NCI-H1436 (cell line): ENCODE measurements around the gene GALNT14.

Experiments
- DNase-seq: peaks from one replicate; lab custom pipeline; 2025; lab: John Stamatoyannopoulos, UW

GALNT14 gene

DNA sequence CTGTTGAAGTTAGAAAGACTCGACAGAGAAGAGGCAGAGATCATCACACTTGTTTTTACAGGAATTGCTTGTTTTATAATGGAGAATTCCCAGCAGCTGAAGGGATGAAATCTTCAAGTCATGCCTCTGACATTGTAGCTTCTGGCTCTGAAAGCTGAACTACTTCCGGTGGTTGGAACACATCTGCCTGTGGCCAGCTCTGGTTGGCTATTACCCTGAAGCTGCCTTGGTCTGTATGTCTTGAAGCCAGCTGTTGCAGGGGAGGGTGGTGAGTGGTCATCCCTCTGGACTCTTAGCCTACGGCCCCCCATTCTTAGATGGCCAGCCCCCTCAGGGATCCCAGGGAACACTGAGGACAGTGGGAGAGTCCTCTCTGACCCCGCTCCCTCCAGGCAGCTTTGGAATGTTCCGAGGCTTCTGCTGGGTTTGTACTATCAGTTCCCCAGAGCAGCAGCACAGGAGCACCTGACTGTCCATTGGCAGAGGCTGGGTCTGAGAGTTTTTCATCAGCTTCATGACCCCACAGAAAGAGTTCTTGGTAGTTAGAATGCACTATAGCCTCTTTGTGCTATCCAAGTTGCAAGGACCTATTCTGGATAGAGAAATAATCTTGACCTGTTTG, 243.6 kb downstream of the GALNT14 start:
- no peak for DNase-seq

DNA sequence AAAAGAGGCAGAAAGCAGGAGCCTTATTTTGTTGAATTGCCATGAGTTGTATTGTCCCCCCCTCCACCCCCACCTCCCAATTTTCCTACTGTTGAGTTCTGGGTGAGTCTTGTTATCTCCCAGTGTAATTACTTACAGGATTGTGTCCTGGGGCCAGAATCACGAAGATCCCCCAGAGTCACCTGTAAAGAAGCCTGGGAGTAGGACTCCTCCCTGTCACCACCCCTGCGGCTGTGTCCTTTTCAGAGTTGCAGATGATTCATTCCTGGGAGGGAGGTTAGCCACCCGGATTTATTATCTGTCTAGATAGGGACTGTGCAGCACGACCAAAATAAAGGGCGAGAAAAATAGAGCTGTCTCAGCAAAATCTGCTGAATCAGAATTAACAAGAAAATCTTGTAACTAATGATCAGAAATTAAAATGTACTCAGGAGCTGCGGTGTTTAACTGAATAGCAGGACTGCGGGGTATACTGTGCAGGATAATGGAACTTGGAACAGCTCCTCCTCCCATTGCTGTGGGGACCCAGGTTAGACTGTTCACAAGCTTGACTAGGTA, 249.3 kb downstream of the GALNT14 start:
- DNase-seq, result no peak

DNA sequence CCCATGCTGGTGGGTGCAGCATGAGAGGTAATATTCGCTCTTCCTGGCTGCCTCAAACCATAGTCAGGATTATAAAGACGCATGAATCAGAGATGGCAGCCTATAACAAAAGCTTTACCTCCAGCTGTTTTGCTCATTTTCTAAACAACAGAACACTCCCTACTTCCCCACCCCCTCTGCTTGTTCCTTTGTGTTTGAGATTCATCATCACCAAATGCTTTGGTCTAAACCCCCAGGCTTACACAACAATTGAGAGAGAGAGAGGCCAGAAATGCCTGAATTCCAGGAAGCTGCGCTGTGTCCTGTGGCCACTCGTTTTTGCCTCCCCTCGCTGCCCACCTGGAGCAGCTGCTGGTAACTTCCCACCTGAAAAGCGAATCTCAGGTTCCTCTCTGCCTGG, 252.2 kb downstream of the GALNT14 start:
- DNase-seq, result no peak

DNA sequence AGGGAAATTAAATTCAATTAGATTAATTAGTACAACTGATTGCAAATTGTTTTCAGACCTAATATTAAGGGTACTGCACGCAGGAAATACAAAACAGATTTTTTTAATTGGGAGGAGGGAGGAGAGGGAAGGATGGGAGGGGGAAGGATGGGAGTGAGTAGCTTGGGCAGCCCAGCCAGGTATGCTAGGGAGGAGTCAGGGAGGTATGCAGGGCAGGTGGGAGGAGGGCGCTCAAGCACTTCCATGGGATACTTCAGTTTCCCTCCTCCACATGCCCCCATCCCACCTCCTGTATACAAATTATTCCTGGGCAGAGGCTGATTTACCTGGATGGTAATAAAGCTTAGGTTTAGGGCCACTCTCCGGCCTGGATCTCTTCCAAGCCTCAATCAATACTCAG, 254.4 kb downstream of the GALNT14 start:
- no peak for DNase-seq

DNA sequence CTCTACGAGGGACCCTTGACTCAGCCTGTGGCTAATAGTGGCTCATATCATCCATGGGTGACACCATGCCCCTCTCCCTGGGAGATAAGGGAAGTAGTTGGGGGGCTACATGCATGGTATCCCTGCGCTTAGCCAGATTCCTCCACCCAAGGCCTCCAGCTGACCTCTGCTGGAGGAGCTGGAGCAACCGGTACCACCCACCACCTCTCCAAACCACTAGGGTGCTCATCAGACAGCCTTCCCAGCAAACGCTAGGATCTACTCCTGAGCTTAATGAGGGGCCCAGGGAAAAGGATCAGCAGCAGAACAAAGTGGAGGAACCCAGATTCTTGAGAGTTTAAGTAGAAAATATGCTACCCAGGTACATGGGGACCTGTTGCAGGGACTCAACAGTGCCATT, 255.1 kb downstream of the GALNT14 start:
- no peak for DNase-seq

DNA sequence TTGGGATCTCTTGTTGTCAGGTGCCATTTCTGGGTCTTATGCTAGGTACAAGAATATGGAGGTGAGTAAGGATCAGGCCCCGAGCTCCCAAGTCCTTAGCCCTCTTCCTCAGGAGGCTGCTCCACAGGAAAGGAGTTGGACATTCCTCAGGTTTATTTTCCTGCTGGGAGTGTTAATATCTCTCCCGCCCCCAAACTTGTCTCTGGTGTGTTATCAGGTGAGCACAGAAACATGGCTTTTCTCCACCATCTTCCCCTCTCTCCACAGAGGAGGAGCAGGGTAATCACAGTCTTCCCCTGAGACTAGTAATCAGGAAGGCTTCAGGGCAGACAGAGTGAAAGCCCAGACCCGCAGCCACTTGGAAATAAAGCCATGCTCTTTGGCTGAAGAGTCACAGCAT, 257.7 kb downstream of the GALNT14 start:
- DNase-seq, result no peak

DNA sequence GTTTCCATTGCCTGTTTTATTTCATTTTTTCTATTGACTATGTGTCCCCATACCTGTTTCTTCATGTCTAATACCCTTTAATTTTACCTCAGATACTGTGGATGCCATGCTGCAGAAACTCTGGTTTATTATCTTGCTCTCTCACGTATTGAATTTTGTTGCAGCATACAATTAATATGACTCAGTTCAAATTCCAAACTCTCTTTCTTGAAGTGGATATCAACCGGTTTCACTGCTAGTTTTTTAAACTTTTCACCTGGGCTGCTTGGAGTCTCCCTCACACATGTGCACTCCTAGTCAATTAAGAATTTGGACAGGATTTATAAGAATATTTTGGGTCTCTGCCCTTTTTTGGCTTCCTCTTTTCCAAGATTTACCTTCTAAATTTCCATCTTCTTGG, 260.4 kb downstream of the GALNT14 start:
- DNase-seq, result no peak

DNA sequence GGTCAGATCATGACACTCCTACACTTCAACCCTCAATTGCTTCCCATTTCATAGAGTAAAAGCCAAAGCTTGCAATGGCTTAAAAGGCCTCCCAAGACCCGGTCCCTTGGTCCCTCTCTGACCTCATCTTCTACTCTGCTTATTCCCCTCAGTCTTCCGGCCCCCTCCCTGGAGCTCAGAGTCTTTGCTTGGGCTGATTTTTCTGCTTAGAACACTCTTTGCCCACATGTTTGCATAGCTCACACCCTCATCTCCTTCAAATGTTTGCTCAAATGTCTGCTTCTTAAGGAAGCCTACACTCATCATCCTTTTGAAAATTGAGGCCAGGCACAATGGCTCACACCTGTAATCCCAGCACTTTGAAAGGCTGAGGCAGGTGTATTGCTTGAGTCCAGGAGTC, 265.4 kb downstream of the GALNT14 start:
- no peak for DNase-seq

DNA sequence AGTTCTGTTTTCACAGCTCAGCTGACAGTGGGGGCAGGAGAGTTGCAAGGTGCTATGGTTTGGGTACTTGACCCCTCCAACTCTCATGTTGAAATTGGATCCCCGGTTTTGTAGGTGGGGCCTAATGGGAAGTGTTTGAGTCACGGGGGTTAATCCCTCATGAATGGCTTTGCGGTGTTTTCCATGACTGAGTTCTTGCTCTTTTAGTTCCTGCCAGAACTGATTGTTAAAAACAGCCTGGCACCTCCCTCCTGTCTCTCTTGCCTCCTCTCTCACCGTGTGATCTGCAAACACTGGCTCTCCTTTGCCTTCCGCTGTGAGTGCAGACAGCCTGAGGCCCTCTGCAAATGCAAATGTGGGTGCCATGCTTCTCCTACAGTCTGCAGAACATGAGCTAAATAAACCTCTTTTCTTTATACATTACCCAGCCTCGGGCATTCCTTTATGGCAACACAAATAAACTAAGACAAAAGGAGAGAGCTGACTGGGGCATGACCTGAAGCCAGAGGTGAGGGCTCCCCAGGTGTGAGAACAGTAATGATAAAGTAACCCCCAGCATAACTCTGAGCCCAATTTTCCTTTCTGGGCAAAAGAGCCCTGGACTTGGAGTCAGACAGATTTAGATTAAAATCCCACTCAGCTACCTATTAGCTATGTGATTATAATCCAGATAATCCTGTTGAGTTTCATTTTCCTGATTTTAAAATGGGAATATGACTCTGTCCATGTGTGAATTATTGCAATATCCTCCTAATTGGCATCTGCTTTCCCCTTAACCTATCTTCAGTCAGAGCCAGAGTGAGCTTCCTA, 266.1 kb downstream of the GALNT14 start:
- DNase-seq, result no peak

DNA sequence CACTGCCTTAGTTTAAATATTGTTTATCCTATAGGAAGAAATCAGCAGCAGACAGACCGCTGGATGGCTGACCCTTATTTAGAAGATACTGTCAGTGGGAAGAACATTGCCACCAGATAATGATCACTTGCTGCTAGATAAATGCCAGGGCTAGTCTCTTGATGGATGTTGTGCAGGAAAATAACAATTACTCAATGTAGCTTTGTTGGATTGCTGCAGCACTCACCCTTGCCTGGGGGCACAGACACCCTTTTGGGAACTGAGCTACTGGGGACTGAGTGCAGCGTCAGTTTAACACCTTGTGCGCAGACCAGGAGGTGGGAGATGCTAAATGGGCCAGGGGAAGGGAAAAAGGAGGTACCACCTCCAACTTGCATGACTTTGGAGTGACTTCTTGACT, 266.8 kb downstream of the GALNT14 start:
- DNase-seq, result no peak

DNA sequence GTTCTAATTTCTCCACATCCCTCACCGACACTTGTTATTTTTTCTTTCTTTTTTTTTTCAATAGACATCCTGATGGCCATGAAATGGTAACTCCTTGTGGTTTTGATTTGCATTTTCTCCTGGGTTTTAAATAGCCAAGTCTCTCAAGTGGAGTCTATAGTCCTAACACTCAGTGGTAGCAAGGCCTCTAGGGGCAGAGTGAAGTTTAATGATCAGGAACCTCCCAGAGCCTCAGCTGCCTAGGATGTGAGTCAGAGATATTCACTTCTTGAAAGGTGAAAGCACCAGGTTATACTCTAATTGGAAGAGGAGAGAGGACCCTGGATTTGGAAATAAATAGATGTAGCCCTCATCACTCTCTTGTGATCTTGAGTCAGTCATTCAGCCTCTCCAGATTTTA, 268.3 kb downstream of the GALNT14 start:
- DNase-seq, result no peak

DNA sequence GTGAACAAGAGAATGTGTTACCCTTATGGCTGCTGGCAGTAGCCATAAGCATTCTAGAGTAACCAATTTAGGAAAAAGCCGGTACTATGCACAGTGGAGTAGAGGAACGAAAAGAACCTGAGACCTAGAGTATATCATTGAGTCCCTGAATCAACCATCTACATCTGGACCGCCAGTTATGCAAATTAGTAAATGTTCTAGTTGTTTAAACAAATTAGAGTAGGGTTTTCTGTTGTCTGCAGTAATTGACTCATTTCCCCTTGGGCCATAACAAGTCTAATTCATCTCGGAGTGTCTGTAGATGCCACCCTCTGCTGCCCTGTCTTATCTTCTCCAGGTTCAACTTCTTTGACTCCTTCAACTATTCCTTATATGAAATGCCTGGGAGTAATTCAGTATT, 270.9 kb downstream of the GALNT14 start:
- DNase-seq, result no peak

DNA sequence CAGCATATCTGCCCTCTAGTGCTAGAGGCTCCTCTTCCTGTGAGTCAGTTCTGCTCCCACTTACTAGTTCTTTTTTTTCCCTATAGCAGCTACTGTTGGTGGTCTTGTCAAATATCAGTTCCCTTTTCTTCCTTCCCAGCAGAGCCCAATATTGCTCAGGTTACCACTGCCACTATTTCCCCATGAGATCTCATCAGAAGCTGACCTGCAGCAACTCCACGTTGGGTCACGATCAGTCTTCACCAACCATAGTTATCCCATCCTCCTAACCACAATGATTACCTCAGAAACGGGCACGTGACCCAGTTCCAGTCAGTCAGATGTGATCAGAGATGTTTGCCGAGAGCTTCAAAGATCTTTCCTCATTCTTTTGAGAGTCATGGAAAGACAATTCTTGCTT, 271.3 kb downstream of the GALNT14 start:
- DNase-seq, result no peak

DNA sequence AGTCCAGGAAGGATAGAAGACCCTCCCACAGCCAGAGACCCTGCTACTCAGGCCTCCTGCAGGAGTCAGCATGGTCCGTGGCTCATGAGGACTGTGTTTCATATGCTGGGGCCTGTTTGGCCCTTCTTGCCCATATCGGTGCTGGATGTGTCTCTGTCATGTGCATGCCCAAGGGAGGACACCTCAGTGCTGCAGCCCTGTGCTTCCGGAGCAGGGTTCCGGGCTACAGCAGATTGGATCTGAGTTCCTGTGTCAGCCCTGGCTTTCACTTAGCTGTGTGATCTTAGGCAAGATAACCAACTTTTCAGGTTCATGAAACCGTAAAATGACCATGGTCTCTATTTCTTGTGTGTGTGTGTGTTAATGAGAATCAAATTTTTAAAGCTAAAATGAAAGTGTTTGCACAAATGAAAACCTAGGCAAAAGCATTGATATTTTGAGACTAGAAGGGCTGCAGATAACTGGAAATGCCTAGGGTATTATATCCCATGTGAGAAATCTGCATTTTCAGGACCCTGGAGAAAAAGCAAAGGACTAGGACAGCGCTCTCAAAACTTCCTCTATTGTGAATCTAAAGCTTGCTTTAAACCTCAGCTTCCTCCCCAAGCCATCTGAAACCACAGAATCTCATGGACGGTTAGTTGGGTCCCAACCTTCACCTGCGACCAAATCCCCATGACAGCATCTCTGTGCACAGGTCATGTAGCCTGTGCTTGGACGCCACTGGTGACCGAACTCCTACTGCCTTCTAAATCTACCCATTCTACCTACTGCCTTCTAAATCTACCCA, 272.2 kb downstream of the GALNT14 start:
- no peak for DNase-seq

DNA sequence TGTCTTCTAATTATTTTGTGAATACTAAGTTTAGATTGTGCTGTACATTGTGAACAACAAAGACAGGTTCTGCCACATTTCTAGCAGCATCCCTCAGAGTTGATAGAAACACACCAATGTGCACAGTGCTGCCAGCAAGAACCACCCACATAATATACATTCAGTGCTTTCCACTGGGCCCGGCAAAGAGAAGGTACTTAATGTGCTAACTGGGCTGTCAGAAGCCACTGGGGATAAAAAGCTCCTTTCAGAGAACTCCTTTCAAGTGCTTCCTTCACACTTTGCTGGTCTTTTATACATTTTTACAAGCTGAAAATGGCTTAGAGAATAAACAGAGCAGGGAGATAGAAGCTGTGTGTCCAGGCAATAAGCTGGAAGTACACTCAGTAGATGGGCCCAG, 273.0 kb downstream of the GALNT14 start:
- DNase-seq, result no peak

DNA sequence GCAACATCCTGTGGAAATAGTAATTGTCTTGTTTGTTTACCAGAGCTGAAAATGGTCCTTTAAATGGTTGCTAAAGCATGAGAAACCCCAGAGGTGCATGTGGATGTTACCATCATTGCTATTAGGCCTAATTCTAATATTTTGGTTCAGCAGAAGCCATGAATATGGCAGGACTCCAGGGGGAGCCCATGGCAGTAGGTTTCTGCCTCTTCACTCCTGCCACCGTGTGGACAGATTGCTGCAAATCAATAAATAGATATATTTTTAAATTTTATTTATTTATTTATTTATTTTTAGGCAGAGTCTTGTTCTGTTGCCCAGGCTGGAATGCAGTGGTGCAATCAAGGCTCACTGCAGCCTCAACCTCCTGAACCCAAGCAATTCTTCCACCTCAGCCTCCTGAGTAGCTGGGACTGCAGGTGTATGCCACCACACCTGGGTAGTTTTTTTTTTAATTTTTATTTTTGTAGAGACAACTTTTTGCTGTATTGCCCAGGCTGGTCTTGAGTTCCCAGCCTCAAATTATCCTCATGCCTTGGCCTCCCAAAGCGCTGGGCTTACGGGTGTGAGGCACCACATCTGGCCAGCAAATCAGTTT, 276.1 kb downstream of the GALNT14 start:
- peak; percentile 52 for DNase-seq

DNA sequence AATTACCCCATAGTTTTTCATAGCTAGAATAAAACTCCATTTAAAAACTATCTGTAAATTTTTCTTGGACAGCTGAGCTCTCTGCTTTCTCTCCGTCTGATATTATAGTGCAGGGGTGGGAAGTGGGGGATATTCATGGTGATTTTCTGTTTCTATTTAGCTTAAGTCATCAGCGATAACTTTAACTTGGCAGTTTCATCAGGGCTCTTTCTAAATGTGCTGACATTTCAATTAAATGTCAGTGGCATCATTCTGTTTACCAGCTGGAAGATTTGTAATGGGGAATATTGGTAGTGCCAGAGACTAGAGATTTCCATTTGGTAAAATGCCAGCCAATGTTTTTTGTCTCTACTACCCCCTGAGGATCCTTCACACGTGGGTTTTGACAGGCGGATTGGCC, 277.5 kb downstream of the GALNT14 start:
- no peak for DNase-seq
